Endothelial cell of umbilical vein (primary cell): ENCODE measurements around the gene TMEM52B.
A peak's percentile ranks its signal among the peaks of the same experiment; 100 is the strongest.

Source experiments
- CTCF ChIP-seq, 2 donors: IDR thresholded peaks; 1 replicate in 1 of 2; 2 replicates in 1 of 2; pipeline ENCODE4 v1.5.1; 2011; ENCODE audit warnings: low read length in 2 of 2, mild to moderate bottlenecking in 2 of 2, moderate library complexity in 2 of 2, control low read depth in 1 of 2, inconsistent platforms in 1 of 2, low read depth in 1 of 2; ENCODE audit not compliant: insufficient read depth in 1 of 2; ENCODE audit errors: extremely low read depth in 1 of 2
- EZH2 ChIP-seq: IDR thresholded peaks from 2 replicates; pipeline ENCODE4 v1.6.1; 2012; ENCODE audit warnings: borderline replicate concordance, low read depth, mild to moderate bottlenecking, moderate library complexity, low read length, inconsistent platforms; ENCODE audit not compliant: severe bottlenecking
- JUN ChIP-seq: IDR thresholded peaks from 2 replicates; pipeline ENCODE4 v1.6.1; 2011; ENCODE audit warnings: borderline replicate concordance, low read depth; ENCODE audit not compliant: insufficient read length, insufficient read depth
- MAX ChIP-seq: IDR thresholded peaks from 2 replicates; pipeline ENCODE4 v1.6.1; 2011; ENCODE audit not compliant: insufficient read depth, insufficient read length
- MYC ChIP-seq: IDR thresholded peaks from one replicate; pipeline ENCODE4 v1.6.1; 2011; ENCODE audit warnings: mild to moderate bottlenecking, low read depth, low read length
- POLR2A ChIP-seq: IDR thresholded peaks from 2 replicates; pipeline ENCODE4 v1.6.1; 2012; ENCODE audit warnings: low read depth, mild to moderate bottlenecking, control low read depth, low read length
- POLR2AphosphoS5 ChIP-seq: IDR thresholded peaks from 2 replicates; pipeline ENCODE4 v1.6.1; 2012; ENCODE audit warnings: low read depth, mild to moderate bottlenecking, control low read depth, low read length, moderate library complexity; ENCODE audit not compliant: insufficient read depth

GRCh38 chr12:10211940-10212738, 33.3 kb downstream of the TMEM52B start:
- no peak for TF ChIP-seq EZH2
- no peak for TF ChIP-seq CTCF (IDR thresholded peaks at IDR 0.05; ENCODE audit: extremely low read depth in 1 of 2, insufficient read depth in 1 of 2, low read depth in 1 of 2, low read length in 2 of 2)
- peak; percentile 79 for TF ChIP-seq JUN
- TF ChIP-seq POLR2AphosphoS5 = no peak
- TF ChIP-seq POLR2A = no peak
- TF ChIP-seq MYC = no peak
- peak; percentile 32 for TF ChIP-seq MAX
